ENCODE results near the gene ZMIZ1. TPM values are rescaled to one million over a fixed set of nuclear protein-coding genes. Genes with fewer than 3 reads are reported as not detected.

ZMIZ1 gene
- total RNA-seq, 4 donors from 2014 or later = 58.1 to 87.4 (median 74.2) TPM

GRCh38 chr10:79140855-79141254, 72.1 kb downstream of the ZMIZ1 start:
- DNase-seq (ENCODE audit: low spot score in 2 of 2) = no peak
- intact Hi-C loops (cut with DNase I; ENCODE audit: low total_unique reads) = loop anchor here (5.0 kb wide), 1 partner anchor 69 kb away; no protein-coding TSS in a partner anchor
- 72 to 77% methylated on average over 15 of the region's 15 CpGs for WGBS, 2 donors
- no peak overlapping the region for H3K4me3 ChIP-seq (ENCODE audit: low read depth, poor library complexity, severe bottlenecking)
- TF ChIP-seq CTCF (IDR thresholded peaks at IDR 0.05) = no peak
- TF ChIP-seq POLR2A (IDR thresholded peaks at IDR 0.05) = no peak

GRCh38 chr10:79142064-79142491, 73.3 kb downstream of the ZMIZ1 start:
- 56 to 62% methylated on average over 10 of the region's 10 CpGs for WGBS, 2 donors
- no peak overlapping the region for H3K4me3 ChIP-seq (ENCODE audit: low read depth, poor library complexity, severe bottlenecking)
- TF ChIP-seq CTCF (IDR thresholded peaks at IDR 0.05) (no peak), POLR2A (IDR thresholded peaks at IDR 0.05) (no peak)
- DNase-seq (ENCODE audit: low spot score in 2 of 2) = no peak
- intact Hi-C loops (cut with DNase I; ENCODE audit: low total_unique reads) = loop anchor here (5.0 kb wide), 1 partner anchor 70 kb away; no protein-coding TSS in a partner anchor

GRCh38 chr10:79142522-79143309, 74.0 kb downstream of the ZMIZ1 start:
- intact Hi-C loops (cut with DNase I; ENCODE audit: low total_unique reads) = loop anchor here (5.0 kb wide), 1 partner anchor 70 kb away; no protein-coding TSS in a partner anchor
- WGBS, 2 donors = 88 to 89% methylated on average over 13 of the region's 13 CpGs
- DNase-seq (ENCODE audit: low spot score in 2 of 2) = no peak
- H3K4me3 ChIP-seq (ENCODE audit: low read depth, poor library complexity, severe bottlenecking) = no peak overlapping the region
- TF ChIP-seq POLR2A (IDR thresholded peaks at IDR 0.05) (no peak), CTCF (IDR thresholded peaks at IDR 0.05) (no peak)

- 88 to 90% methylated on average over 11 of the region's 11 CpGs for WGBS, 2 donors
- no peak for DNase-seq (ENCODE audit: low spot score in 2 of 2)
- no peak overlapping the region for H3K4me3 ChIP-seq (ENCODE audit: low read depth, poor library complexity, severe bottlenecking)
- TF ChIP-seq CTCF (IDR thresholded peaks at IDR 0.05) (no peak), POLR2A (IDR thresholded peaks at IDR 0.05) (no peak)
- intact Hi-C loops (cut with DNase I; ENCODE audit: low total_unique reads) = loop anchor here (5.0 kb wide), 1 partner anchor 72 kb away; no protein-coding TSS in a partner anchor
These were observed 75.1 kb downstream of the ZMIZ1 start for GRCh38 chr10:79143879-79144278.

- DNase-seq (ENCODE audit: low spot score in 2 of 2) = no peak
- 57 to 63% methylated on average over 12 of the region's 12 CpGs for WGBS, 2 donors
- intact Hi-C loops (cut with DNase I; ENCODE audit: low total_unique reads) = loop anchor here (5.0 kb wide), 1 partner anchor 72 kb away; no protein-coding TSS in a partner anchor
- no peak for TF ChIP-seq CTCF (IDR thresholded peaks at IDR 0.05)
- no peak for TF ChIP-seq POLR2A (IDR thresholded peaks at IDR 0.05)
- H3K4me3 ChIP-seq (ENCODE audit: low read depth, poor library complexity, severe bottlenecking) = no peak overlapping the region
These were observed 75.8 kb downstream of the ZMIZ1 start for GRCh38 chr10:79144351-79145173.

Measured in lower leg skin (tissue), 4 donors.